ENCODE measurements around the gene ZBTB34. TPM values are rescaled to one million over a fixed set of nuclear protein-coding genes. Genes with fewer than 3 reads are reported as not detected.

Gene ZBTB34
- total RNA-seq, 1 experiment from 2014 or later, result 23.5 TPM

DNA sequence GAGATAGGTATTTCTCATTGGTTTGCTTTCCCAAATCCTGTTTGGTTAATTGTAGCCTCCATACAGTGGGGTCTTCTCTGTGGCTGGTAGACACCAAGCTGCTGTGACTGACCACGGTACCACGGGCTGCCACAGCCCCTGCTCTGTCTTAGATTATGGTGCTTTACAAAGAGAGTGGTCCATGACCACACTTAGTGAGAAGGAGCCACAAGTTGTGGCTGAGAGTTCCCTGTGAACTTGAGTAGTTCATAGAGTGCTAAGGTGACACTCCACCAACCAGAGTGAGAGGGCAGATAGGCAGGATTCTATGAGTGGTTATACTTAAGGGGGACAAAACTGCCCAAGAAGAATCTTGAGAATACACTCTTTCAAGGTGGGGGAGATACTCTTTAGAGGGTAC is 25.8 kb upstream of the ZBTB34 start:
- no peaks in the 10 kb centered on the region for H3K27me3 ChIP-seq
- H3K9me3 ChIP-seq (replicated peaks), result no peaks in the 10 kb centered on the region
- H3K4me3 ChIP-seq, result no peak overlapping the region
- H3K4me1 ChIP-seq, result no peaks in the 10 kb centered on the region
- H3K27ac ChIP-seq, result no peak overlapping the region
- DNase-seq, result no peak
- H3K36me3 ChIP-seq, result peaks cover 49% of the 10 kb centered on the region

DNA sequence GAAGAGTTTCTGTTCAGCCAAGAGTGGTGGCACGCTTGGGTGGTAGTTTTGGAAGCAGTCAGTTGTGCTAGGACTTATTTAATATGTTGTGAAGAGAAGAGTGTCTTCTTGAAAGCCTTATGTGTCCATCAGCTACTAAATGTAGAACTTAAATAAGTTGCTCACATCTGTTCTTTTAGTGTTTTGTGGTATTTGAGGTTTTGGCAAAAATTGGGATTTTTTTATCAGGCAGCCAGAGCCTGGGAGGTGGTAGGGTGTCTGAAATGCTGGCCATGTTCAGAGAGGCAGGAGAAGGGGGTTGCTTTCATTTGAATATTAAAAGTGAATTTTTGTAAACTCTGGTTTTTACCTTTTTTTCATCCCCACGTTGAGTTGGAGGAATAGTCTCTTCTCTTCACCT is 24.2 kb upstream of the ZBTB34 start:
- no peak for DNase-seq
- no peak overlapping the region for H3K4me3 ChIP-seq
- no peaks in the 10 kb centered on the region for H3K9me3 ChIP-seq (replicated peaks)
- peaks cover 42% of the 10 kb centered on the region for H3K36me3 ChIP-seq
- no peaks in the 10 kb centered on the region for H3K4me1 ChIP-seq
- no peaks in the 10 kb centered on the region for H3K27me3 ChIP-seq
- H3K27ac ChIP-seq, result no peak overlapping the region

DNA sequence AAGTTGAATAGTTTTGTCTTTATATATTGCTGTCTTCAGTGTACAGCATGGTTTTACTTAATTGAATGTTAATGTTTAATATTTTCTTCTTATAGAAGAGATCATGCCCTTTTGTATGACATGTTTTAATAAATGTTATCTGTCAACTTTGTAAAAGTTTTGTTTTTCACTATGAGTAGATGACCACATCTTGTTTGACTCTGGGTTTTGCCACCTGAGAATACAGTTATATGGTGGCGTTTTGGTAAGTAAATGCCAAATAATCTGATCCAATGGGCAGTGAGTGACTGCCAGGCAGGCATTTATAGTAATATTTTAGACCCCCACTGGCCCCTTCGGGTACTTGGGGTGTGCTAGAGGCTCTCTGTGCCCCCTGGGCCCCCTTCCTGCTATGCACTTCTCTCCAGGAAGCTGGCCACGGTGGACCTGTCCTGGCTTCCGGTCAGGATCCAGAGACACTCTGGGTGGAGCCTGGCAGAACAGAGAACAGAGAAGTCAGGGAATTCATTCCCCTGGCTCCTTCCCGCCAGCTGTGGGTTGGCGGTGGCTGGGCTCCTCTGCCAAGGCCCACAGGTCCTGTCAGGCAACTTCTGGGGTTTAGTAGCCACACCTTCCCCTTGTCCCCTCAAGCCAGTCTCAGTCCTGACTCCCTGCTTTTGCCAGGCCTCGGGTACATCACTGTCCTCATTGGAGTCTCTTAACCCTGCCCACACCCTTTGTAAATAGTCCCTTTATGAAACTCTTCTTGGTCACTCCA is 22.2 kb upstream of the ZBTB34 start:
- no peaks in the 10 kb centered on the region for H3K4me1 ChIP-seq
- peaks cover 27% of the 10 kb centered on the region for H3K36me3 ChIP-seq
- H3K27ac ChIP-seq, result no peak overlapping the region
- no peaks in the 10 kb centered on the region for H3K9me3 ChIP-seq (replicated peaks)
- no peak for DNase-seq
- H3K27me3 ChIP-seq, result no peaks in the 10 kb centered on the region
- no peak overlapping the region for H3K4me3 ChIP-seq

DNA sequence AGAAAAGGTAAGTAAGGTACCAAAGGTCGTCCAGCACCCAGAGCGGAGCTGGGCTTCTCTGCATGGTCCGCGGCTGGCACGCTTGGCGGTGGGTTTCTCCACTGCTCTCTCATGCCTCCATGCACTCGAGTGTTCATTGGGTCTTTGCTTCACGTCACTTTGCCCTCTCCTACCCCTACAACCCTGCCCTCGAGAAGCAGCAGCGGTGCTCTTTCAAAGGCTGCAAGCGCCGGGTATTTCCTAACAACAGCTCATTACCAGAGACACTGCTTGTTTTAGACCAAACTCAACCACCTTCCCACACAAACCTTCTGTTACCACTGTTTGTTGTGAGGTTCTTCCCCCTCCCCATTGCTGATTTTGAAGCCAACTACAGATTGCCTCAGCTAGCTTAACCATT is 21.5 kb upstream of the ZBTB34 start:
- H3K9me3 ChIP-seq (replicated peaks), result no peaks in the 10 kb centered on the region
- H3K36me3 ChIP-seq, result peaks cover 20% of the 10 kb centered on the region
- no peak overlapping the region for H3K27ac ChIP-seq
- H3K4me3 ChIP-seq, result no peak overlapping the region
- no peak for DNase-seq
- peaks cover 5% of the 10 kb centered on the region for H3K4me1 ChIP-seq
- H3K27me3 ChIP-seq, result no peaks in the 10 kb centered on the region

DNA sequence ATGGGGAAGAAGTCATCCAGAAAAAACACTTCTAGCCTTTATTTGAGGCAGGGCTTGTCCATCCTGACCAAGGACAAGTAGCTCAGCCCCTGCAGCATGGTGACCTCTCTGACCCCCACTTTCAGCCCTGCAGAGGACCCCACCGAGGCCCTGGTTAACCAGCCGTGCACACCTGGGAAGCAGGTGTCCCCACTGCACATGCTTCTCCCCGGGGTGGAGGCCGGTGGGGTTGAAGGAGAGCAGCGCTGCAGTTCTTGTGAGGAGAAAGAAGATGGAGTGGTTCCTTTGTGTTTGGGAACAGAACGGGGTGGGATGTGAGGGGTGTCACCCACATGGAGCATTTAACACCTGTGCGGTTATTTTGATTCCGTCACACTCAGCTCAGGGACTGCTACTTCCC is 21.1 kb upstream of the ZBTB34 start:
- Histone ChIP-seq H3K27me3 (no peaks in the 10 kb centered on the region), H3K27ac (no peak overlapping the region), H3K4me1 (peaks cover 7% of the 10 kb centered on the region), H3K9me3 (replicated peaks) (no peaks in the 10 kb centered on the region), H3K36me3 (peaks cover 16% of the 10 kb centered on the region), H3K4me3 (no peak overlapping the region)
- DNase-seq, result no peak

DNA sequence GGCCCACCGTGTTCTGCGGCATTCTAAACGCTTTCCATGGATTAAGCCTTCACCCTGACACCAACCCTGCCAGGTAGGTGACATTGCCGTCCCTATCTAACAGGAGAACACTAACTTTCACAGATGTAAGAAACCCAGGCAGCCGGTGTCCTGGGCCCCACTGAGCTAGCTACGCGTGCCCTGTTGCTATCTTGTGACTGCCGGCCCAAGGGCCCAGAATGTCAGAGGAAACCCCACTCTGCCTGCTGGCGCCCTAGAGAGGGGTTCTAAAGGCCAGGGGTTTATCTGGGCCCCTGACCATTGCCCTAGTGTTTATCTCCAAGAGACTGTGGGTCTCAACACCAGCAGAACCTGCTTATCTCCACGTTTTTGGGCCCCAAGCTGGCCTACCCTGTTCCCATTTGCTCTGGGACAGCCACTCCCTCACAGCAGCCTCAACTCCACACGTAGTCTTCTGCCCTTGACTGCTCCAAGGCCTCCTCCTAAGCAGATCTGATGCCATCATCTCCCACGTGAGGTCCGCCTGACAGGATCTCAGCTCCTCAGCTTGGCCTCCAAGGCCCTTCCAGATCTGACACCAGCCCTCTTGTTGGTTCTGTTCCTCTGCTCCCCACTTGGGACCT is 18.1 kb upstream of the ZBTB34 start:
- Histone ChIP-seq H3K4me1 (peaks cover 7% of the 10 kb centered on the region), H3K27ac (no peak overlapping the region), H3K9me3 (replicated peaks) (no peaks in the 10 kb centered on the region), H3K4me3 (no peak overlapping the region), H3K36me3 (no peaks in the 10 kb centered on the region; the same call in 1 of the 2 replicates), H3K27me3 (no peaks in the 10 kb centered on the region)
- DNase-seq, result no peak

DNA sequence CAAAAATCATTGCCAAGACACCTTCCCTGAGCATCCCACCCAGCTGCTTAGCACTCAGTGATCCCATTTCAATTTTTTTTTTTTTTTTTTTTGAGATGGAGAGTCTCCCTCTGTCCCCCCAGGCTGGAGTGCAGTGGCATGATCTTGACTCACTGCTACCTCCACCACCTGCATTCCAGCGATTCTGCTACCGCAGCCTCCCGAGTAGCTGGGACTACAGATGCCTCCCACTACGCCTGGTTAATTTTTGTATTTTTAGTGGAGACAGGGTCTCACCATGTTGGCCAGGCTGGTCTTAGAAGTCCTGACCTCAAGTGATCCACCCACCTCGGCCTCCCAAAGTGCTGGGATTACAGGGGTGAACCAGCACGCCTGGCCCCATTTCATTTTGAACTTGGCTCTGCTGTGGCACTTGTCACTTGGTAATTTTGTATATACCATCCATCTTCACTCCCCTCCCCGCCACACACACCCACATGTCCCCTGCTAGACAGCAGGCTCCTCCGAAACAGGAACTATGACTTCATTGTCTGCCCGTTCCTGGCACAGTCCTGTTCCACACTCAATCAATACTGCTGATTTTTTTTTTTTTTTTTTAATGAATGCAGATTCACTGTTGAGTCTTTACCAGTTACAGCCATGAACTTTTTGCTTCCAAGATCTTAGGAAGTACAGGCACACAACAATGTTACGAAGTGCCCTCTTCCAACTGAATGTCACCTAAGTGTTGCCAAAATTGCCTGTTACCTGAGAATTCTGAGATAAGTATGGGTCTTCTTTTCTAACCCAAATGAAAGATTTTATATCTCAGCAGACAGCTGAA is 17.3 kb upstream of the ZBTB34 start:
- DNase-seq, result no peak
- peaks cover 7% of the 10 kb centered on the region for H3K4me1 ChIP-seq
- no peaks in the 10 kb centered on the region; the same call in 1 of the 2 replicates for H3K36me3 ChIP-seq
- no peaks in the 10 kb centered on the region for H3K9me3 ChIP-seq (replicated peaks)
- no peak overlapping the region for H3K4me3 ChIP-seq
- H3K27ac ChIP-seq, result no peak overlapping the region
- H3K27me3 ChIP-seq, result no peaks in the 10 kb centered on the region

DNA sequence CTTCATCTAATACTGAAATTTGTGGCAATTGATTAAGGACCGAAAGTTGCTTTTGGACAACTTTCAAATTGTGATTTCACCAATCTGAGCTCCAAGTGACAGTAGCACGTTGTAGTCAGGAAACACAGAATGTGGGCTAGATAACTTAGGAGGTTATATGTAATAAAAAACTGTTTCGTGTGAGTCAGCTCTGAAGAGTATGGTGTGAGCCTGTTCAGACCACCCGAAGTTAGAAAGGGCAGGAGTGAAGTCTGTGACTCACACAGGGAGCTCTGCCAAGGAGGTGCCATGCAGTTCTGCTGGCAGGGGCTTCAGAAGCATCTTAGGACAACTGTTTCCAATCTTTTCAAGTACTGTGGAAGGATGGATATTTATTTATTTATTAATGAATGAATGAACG is 16.4 kb upstream of the ZBTB34 start:
- H3K27ac ChIP-seq, result no peak overlapping the region
- no peak overlapping the region for H3K4me3 ChIP-seq
- no peaks in the 10 kb centered on the region for H3K36me3 ChIP-seq
- H3K9me3 ChIP-seq (replicated peaks), result no peaks in the 10 kb centered on the region
- DNase-seq, result peak in 1 of 2 experiments; percentile 16
- peaks cover 7% of the 10 kb centered on the region for H3K4me1 ChIP-seq
- H3K27me3 ChIP-seq, result no peaks in the 10 kb centered on the region

DNA sequence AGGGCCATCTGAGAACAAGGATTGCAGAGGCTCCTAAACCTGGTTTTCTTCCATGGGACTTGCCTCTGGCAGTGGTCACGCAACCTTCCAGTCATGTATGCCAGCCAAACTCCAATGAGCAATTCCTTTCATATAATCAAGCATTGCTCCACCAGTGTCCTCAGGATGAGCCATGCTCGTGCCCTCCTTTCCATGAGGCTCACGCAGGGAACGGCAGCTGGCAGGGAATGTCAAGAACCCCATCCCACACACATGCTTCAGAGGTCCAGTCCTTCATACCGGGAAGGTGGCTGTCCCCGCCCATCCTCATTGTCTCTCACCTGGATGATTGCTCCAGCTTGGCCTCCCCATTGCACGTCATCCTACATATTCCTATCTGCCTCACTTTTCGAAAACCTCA is 13.4 kb upstream of the ZBTB34 start:
- Histone ChIP-seq H3K36me3 (no peaks in the 10 kb centered on the region), H3K27me3 (no peaks in the 10 kb centered on the region), H3K9me3 (replicated peaks) (no peaks in the 10 kb centered on the region), H3K4me1 (peaks cover 7% of the 10 kb centered on the region), H3K4me3 (no peak overlapping the region), H3K27ac (no peak overlapping the region)
- DNase-seq, result no peak

DNA sequence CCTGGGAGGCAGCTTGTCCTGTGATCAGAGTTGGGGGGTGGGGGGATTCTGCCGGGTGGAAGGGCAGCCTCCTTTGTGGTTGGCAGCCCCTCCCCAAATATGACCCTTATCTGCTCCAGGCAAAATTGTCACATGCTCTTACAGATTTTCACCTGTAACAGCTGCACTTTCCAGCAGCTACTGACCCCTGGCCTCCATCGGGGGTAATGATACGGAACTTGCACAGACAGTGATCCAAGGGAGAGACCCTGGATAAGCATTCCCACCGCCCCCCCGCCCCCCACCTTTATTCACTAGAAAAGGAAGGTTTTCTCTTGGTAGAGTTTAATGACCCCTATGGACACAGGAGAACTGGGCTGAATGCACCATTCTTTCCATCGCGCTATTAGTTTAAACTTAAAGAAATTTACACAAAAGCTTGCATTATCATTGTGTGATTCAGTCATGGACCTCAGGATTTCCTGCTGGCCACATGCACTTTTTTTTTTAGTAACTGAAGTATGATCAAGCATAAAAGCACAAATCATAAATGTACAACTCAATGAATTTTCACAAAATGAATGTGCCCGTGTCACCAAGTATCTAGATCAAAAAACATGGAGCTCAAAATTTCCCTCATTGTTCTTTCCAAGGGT is 10.7 kb upstream of the ZBTB34 start:
- H3K36me3 ChIP-seq, result no peaks in the 10 kb centered on the region
- no peak overlapping the region for H3K27ac ChIP-seq
- DNase-seq, result no peak
- no peaks in the 10 kb centered on the region for H3K4me1 ChIP-seq
- no peaks in the 10 kb centered on the region for H3K9me3 ChIP-seq (replicated peaks)
- peaks cover 7% of the 10 kb centered on the region; the same call in 1 of the 2 replicates for H3K27me3 ChIP-seq
- H3K4me3 ChIP-seq, result no peak overlapping the region

DNA sequence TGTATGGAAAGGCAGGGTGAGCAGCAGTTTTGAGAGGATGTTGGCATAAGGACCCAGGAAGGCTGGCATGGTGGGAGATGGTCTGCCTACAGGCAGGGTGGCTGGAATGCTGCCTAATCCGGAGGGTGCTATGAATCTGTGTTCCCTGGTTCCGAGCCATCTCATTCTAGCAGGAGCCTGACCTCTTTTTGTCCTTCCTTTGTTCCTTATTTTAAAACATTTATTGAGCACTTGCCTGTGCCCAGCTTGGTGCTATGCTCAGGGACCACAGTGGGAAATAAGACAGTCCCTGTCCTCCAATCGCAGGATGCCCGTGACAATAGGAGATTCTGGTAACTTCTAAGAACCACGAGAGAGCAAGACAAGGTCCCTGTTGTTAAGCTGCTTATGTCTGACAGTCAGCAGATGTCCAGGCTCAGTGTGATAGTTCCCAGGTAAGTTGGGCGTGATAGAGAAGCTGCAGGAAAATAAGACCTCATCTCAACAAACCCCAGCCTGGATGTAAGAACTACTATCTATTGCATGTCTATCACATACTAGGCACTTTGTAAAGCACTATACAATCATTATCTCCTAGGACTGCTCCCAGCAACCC is 9.1 kb upstream of the ZBTB34 start:
- H3K27me3 ChIP-seq, result peaks cover 7% of the 10 kb centered on the region; the same call in 1 of the 2 replicates
- no peaks in the 10 kb centered on the region for H3K4me1 ChIP-seq
- no peak overlapping the region for H3K27ac ChIP-seq
- no peaks in the 10 kb centered on the region for H3K36me3 ChIP-seq
- no peaks in the 10 kb centered on the region for H3K9me3 ChIP-seq (replicated peaks)
- H3K4me3 ChIP-seq, result no peak overlapping the region
- DNase-seq, result no peak

DNA sequence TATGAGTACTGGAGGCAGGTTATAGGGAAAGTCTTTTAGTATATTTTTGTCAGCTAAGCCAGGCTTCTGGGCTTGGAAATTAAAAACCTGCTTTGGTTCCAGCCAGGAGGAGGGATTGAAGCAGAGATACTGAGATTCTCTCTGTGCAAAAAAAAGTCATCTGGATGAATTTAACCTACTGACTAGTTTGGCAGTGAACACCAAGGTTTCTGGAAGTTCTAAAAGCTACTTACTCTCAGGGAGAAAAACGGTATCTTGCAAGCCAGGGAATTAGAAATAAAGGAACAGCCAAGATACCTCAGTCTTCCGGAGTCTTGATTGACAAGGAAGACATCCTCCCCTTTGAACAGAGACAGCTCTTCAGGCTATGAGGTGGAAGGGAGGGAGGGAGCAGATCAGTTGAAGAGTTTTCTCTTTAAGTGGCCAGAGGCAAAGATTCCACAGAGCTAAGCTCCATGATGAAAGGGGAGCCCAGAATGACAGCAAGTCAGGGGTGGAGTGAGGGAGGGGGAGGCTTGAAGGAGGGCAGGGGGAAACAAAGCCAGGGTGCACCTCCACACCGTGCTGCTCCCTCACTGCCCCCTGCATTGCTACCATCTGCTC is 8.3 kb upstream of the ZBTB34 start:
- H3K4me1 ChIP-seq, result peaks cover under 1% of the 10 kb centered on the region; the same call in 1 of the 2 replicates
- no peak for DNase-seq
- no peaks in the 10 kb centered on the region for H3K36me3 ChIP-seq
- H3K4me3 ChIP-seq, result no peak overlapping the region
- H3K27me3 ChIP-seq, result peaks cover 7% of the 10 kb centered on the region; the same call in 1 of the 2 replicates
- no peaks in the 10 kb centered on the region for H3K9me3 ChIP-seq (replicated peaks)
- no peak overlapping the region for H3K27ac ChIP-seq

DNA sequence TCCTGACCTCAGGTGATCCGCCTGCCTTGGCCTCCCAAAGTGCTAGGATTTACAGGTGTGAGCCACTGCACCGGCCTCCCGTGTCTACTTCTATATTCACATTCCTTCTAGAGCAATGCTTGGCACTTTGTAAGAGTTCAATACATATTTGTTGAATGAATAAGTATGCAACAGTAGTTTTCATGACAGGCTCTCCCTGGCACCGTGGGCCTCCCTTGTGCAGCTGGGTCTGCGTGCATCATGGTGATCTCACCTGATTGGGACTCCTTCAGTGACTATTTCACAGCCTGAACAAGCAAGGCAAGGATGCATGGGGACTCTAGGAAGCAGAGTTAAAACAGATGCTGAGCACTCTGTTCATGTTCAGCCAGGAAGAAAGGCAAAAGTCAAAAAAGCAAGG is 6.8 kb upstream of the ZBTB34 start:
- H3K9me3 ChIP-seq (replicated peaks), result no peaks in the 10 kb centered on the region
- no peak for DNase-seq
- no peak overlapping the region for H3K4me3 ChIP-seq
- peaks cover 7% of the 10 kb centered on the region; the same call in 1 of the 2 replicates for H3K27me3 ChIP-seq
- no peak overlapping the region for H3K27ac ChIP-seq
- H3K4me1 ChIP-seq, result peaks cover 7% of the 10 kb centered on the region; the same call in 1 of the 2 replicates
- H3K36me3 ChIP-seq, result no peaks in the 10 kb centered on the region

DNA sequence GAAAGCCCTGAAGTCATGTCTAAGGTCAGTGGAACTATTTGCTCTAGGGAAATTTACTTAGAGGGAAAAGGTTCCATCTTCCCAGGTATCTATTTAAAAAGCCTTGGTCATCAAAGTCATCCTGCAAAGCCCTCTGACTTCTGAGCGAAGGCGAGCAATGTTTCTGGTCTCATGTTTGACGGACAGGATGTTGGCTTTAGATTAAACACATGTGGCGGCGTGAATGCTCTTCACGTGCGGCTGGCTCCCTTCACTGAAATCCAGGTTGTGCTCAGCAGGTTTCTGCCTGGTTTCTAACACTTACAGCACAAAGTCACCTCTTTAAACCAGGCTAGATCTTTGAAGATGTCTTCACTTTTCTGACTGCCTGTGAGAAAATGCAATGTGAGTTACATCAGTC is 5.7 kb upstream of the ZBTB34 start:
- no peaks in the 10 kb centered on the region for H3K9me3 ChIP-seq (replicated peaks)

More for the DNA sequence above, 5.7 kb upstream of the ZBTB34 start:
- Histone ChIP-seq H3K27ac (no peak overlapping the region), H3K36me3 (no peaks in the 10 kb centered on the region), H3K27me3 (peaks cover 14% of the 10 kb centered on the region; the same call in 1 of the 2 replicates), H3K4me1 (peaks cover 9% of the 10 kb centered on the region; the same call in 1 of the 2 replicates), H3K4me3 (no peak overlapping the region)
- DNase-seq, result no peak
